ENCODE data around the gene SAMD4B. TPM values are rescaled to one million over a fixed set of nuclear protein-coding genes. Genes with fewer than 3 reads are reported as not detected.

Gene SAMD4B
- total RNA-seq, 4 donors from 2014 or later = 49.1 to 131 (median 75.2) TPM

DNA sequence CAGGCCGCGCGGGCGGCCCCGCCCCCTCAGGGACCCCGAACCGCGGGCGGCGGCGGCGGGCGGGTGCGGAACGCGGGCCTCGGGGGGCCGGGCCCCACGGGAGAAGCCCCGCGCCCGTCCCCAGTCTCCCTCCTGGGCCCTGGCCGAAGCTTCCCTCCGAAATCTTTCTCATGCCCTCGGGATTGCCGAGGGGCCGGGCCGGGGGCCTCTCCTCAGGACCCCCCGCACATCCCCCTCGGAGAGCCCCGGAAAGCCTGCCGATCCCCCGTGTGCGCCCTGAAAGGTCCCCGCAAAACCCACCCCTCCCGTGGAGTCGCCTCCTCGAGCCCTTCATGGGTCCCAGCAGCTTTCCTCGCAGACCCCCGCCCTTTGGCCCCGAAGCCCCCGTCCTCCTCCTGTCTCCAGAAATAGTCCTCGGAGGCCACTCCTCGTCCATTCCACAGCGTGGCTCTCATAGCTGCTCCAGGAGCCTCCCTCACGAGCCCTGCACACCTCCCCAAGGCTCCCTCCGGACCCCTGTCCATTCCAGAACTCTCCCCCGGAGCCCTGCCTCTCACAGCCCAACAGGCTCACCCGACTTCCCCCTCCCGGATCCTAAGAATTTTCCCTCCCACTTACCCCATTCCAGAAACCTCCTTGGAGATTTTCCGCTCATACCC, 555 bp downstream of the SAMD4B start:
- Histone ChIP-seq H3K4me3 (peak overlapping the region; percentile 84 to 97 (median 95)), H3K4me1 (peaks cover 23 to 73% (median 32%) of the 10 kb centered on the region in 3 donors), H3K36me3 (peaks cover 0 to 24% (median 0%) of the 10 kb centered on the region in 3 donors), H3K27me3 (no peaks in the 10 kb centered on the region), H3K27ac (peak overlapping the region; percentile 92 to 99 (median 94)), H3K9me3 (no peaks in the 10 kb centered on the region)
- intact Hi-C loops (cut with DNase I) = loop anchor here (5.0 kb wide), 1 partner anchor 50 kb away; the partner anchor contains the start of genes MED29 and PAF1
- no peak for TF ChIP-seq POLR2A (IDR thresholded peaks at IDR 0.05)
- TF ChIP-seq, protein P1, sequence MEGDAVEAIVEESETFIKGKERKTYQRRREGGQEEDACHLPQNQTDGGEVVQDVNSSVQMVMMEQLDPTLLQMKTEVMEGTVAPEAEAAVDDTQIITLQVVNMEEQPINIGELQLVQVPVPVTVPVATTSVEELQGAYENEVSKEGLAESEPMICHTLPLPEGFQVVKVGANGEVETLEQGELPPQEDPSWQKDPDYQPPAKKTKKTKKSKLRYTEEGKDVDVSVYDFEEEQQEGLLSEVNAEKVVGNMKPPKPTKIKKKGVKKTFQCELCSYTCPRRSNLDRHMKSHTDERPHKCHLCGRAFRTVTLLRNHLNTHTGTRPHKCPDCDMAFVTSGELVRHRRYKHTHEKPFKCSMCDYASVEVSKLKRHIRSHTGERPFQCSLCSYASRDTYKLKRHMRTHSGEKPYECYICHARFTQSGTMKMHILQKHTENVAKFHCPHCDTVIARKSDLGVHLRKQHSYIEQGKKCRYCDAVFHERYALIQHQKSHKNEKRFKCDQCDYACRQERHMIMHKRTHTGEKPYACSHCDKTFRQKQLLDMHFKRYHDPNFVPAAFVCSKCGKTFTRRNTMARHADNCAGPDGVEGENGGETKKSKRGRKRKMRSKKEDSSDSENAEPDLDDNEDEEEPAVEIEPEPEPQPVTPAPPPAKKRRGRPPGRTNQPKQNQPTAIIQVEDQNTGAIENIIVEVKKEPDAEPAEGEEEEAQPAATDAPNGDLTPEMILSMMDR (IDR thresholded peaks at IDR 0.05) = no peak
- no peak for DNase-seq
- 5 to 9% methylated on average over 7 to 9 of the region's 51 CpGs for WGBS, 2 donors

DNA sequence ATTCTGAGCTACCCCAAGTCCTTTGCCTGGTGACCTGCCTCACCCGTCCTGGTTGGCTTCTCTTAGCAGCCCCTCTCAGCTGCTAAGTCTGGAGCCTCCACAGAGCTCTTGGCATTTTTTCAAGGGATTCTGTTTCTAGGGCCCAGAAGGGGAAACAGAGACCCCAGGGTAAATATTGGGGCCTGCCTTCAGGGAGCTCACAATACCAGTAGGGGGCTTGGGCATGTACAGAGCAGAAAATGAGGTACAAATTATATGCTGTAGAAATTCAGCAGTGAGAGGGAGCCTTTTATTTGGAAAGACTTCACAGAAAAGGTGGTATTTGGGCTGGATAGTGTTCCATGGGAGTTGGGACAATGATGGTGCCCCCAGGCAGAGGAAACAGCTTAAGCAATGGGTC, 3.7 kb downstream of the SAMD4B start:
- Histone ChIP-seq H3K9me3 (no peaks in the 10 kb centered on the region), H3K36me3 (peaks cover 0 to 53% (median 4%) of the 10 kb centered on the region in 3 donors), H3K4me1 (peaks cover 18 to 76% (median 25%) of the 10 kb centered on the region in 3 donors), H3K27ac (peak overlapping the region in 1 of 4 donors; percentile 3), H3K27me3 (no peaks in the 10 kb centered on the region), H3K4me3 (no peak overlapping the region)
- WGBS, 2 donors = 88 to 100% methylated on average over 1 of the region's 1 CpG
- no peak for TF ChIP-seq POLR2A (IDR thresholded peaks at IDR 0.05)
- TF ChIP-seq, protein P1 (IDR thresholded peaks at IDR 0.05) = no peak
- intact Hi-C loops (cut with DNase I) = no loop called here
- no peak for DNase-seq

DNA sequence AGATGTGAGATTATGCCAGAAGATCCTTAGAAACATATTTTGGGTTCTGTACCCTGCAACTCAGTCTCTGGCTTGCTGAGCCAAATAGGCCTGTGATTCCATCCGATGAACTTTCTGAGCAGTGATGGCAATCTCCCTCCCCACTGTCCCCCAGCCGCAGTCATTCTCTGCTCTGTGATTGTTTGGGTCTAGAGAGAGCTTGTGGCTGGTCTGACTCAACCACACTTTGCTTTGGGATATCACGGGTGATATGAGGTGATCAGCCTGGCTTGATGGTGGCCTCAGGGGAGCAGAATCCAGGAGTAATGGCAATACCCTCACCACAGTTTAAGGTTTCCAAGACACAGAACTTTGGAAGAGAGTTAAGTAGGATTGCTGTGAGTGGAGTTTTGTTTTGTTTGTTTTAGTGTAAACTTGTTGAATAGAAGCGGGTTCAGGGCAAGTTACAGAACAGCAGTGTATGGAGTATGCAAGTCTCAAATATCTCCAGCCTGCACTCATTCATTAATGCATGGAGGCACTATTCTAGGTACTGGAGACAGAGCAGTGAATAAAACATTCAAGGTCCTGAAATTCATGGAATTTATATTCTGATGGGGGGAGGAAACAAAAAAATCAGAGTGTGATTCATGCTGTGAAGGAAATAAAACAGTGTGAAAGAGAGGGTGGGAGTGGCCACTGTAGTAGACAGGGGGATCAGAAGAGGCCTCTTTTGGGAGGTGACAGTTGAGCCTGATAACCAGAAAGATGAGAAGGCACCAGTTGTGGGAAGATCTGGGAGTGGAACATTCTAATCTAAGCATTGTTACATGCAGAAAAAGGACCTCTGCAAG, 5.3 kb downstream of the SAMD4B start:
- no peak for DNase-seq
- 87 to 100% methylated on average over 4 of the region's 4 CpGs for WGBS, 2 donors
- no peaks in the 10 kb centered on the region for H3K27me3 ChIP-seq

DNA sequence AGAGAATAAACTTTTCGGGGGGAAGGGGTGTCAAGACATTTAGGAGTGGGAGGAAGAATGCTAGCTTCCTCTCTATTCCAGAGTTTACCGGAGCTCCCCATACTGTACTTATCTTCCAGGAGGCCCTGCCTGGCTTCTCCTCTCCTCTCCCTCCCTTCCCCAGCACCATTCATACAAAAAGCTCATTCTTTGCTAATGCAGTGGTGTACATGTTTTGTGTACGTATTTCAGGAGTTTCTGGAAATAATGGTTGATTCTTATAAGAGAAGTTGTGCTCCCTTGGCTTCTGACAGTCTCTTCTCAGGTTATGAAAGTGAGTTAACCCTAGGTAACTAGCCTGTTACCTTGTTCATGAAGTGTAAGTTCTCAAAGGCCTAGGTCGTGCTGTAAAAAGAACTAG, 7.1 kb downstream of the SAMD4B start:
- peaks cover 0 to 85% (median 4%) of the 10 kb centered on the region in 3 donors for H3K36me3 ChIP-seq
- TF ChIP-seq, protein P1 (IDR thresholded peaks at IDR 0.05) = no peak
- no peak for TF ChIP-seq POLR2A (IDR thresholded peaks at IDR 0.05)
- no peak overlapping the region for H3K4me3 ChIP-seq
- 92% methylated on average over 4 of the region's 4 CpGs for WGBS, 2 donors
- no peaks in the 10 kb centered on the region for H3K9me3 ChIP-seq
- peaks cover 4 to 84% (median 11%) of the 10 kb centered on the region in 3 donors for H3K4me1 ChIP-seq
- intact Hi-C loops (cut with DNase I) = no loop called here
- H3K27me3 ChIP-seq = no peaks in the 10 kb centered on the region
- DNase-seq = no peak
- H3K27ac ChIP-seq = peak overlapping the region in 3 of 4 donors; percentile 18 to 40 (median 22)

More for the DNA sequence above, 5.3 kb downstream of the SAMD4B start:
- Histone ChIP-seq H3K36me3 (peaks cover 0 to 67% (median 4%) of the 10 kb centered on the region in 3 donors), H3K27ac (peak overlapping the region in 2 of 4 donors; percentile 18 to 40), H3K4me3 (no peak overlapping the region), H3K4me1 (peaks cover 14 to 88% (median 23%) of the 10 kb centered on the region in 3 donors), H3K9me3 (no peaks in the 10 kb centered on the region)
- intact Hi-C loops (cut with DNase I) = no loop called here
- TF ChIP-seq POLR2A (IDR thresholded peaks at IDR 0.05) = no peak
- TF ChIP-seq, protein P1 (IDR thresholded peaks at IDR 0.05) = no peak

DNA sequence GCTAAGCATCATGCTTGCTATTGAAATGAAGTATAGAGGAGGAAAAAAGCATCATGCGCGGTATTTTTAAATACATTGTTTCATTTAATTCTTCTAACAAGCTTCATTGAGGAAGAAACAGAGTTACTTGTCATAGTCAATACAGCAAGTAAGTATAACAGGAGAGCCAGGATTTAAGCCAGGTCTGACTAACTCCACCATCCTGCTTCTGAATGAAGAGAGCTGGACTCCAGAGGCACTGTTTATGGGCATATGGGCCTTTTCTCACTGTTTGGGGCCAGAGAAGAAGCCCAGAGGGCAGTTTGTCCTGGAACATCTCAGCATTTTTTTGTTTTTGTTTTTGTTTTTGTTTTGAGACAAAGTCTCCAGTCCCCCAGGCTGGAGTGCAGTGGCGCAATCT, 7.9 kb downstream of the SAMD4B start:
- 94 to 96% methylated on average over 3 of the region's 3 CpGs for WGBS, 2 donors
- Histone ChIP-seq H3K27me3 (no peaks in the 10 kb centered on the region), H3K27ac (peak overlapping the region in 2 of 4 donors; percentile 18 to 40), H3K4me3 (no peak overlapping the region), H3K36me3 (peaks cover 0 to 89% (median 10%) of the 10 kb centered on the region in 3 donors), H3K4me1 (peaks cover 1 to 75% (median 5%) of the 10 kb centered on the region in 3 donors), H3K9me3 (no peaks in the 10 kb centered on the region)
- no peak for DNase-seq
- no peak for TF ChIP-seq POLR2A (IDR thresholded peaks at IDR 0.05)
- TF ChIP-seq, protein P1 (IDR thresholded peaks at IDR 0.05) = no peak
- intact Hi-C loops (cut with DNase I) = no loop called here
